K562 (cell line): Measurements from ENCODE around the gene SYT14.

Source experiments
- ATF3 ChIP-seq, 2 experiments: fragments of 450-650 bp in 1 of 2; sonication (generic) in 1 of 2; formaldehyde crosslinking in 1 of 2; IDR thresholded peaks in 1 of 2; conservative IDR thresholded peaks in 1 of 2; 2 replicates each; pipeline versions ENCODE4 v1.6.1 to v1.8.1; 2016 to 2023; ENCODE audit warnings: mild to moderate bottlenecking in 2 of 2, moderate library complexity in 2 of 2, inconsistent platforms in 1 of 2, missing genetic modification reagents in 1 of 2
- CTCF ChIP-seq, 3 experiments: IDR thresholded peaks in 2 of 3; conservative IDR thresholded peaks in 1 of 3; 2 replicates each; pipeline ENCODE4 v1.5.1; 2011 to 2012; ENCODE audit warnings: low read length in 3 of 3, mild to moderate bottlenecking in 3 of 3, control low read depth in 2 of 3, improper control_type of control experiment in 1 of 3, inconsistent platforms in 1 of 3, low read depth in 1 of 3, mixed read lengths in 1 of 3, moderate library complexity in 1 of 3; ENCODE audit not compliant: insufficient read depth in 2 of 3
- JUND ChIP-seq, 2 experiments: IDR thresholded peaks; 2 replicates in 1 of 2; 3 replicates in 1 of 2; pipeline ENCODE4 v1.6.1; 2011; ENCODE audit warnings: borderline replicate concordance in 2 of 2, low read depth in 2 of 2, low read length in 2 of 2, improper control_type of control experiment in 1 of 2, missing biosample characterization in 1 of 2, missing genetic modification characterization in 1 of 2, missing genetic modification reagents in 1 of 2

GRCh38 chr1:209962388-209962787, 24.4 kb downstream of the SYT14 start:
- TF ChIP-seq JUND (IDR thresholded peaks at IDR 0.05; ENCODE audit: borderline replicate concordance, low read depth, low read length) = no peak
- TF ChIP-seq JUND (tag; IDR thresholded peaks at IDR 0.05; ENCODE audit: borderline replicate concordance, low read depth, low read length) = no peak
- TF ChIP-seq CTCF (IDR thresholded peaks at IDR 0.05 in 2 of 3, conservative IDR thresholded peaks at IDR 0.05 in 1 of 3; ENCODE audit: insufficient read depth in 2 of 3, low read depth in 1 of 3, low read length in 3 of 3) = no peak
- no peak for TF ChIP-seq ATF3 (IDR thresholded peaks at IDR 0.05)
- no peak for TF ChIP-seq ATF3 (CRISPR knock-in tag; conservative IDR thresholded peaks at IDR 0.05)
